H9 (cell line): Measurements from ENCODE around the gene ATG9B. TPM values are rescaled to one million over a fixed set of nuclear protein-coding genes. Genes with fewer than 3 reads are reported as not detected.

Experiments
- DNase-seq: peaks from one replicate; pipeline ENCODE4 v3.0.0-alpha.2; 2017
- H2AFZ ChIP-seq: one replicate; pipeline ENCODE4 v1.6.1; 2013; ENCODE audit warnings: mild to moderate bottlenecking, low read length, control low read depth, moderate library complexity
- H2AK5ac ChIP-seq: 2 replicates; pipeline ENCODE4 v1.6.1; 2013; ENCODE audit warnings: low read length, control low read depth, mixed read lengths; ENCODE audit not compliant: insufficient read length
- H2BK120ac ChIP-seq: one replicate; pipeline ENCODE4 v1.6.1; 2013; ENCODE audit warnings: low read depth, mild to moderate bottlenecking, low read length, control low read depth, inconsistent platforms; ENCODE audit not compliant: poor library complexity, severe bottlenecking
- H2BK12ac ChIP-seq: 2 replicates; pipeline ENCODE4 v1.6.1; 2013; ENCODE audit warnings: low read length, control low read depth, mixed read lengths, low read depth; ENCODE audit not compliant: insufficient read length
- H2BK15ac ChIP-seq: 2 replicates; pipeline ENCODE4 v1.6.1; 2013; ENCODE audit warnings: low read depth, low read length, control low read depth
- H2BK20ac ChIP-seq: one replicate; pipeline ENCODE4 v1.6.1; 2013; ENCODE audit warnings: low read depth, mild to moderate bottlenecking, low read length, control low read depth, inconsistent platforms; ENCODE audit not compliant: poor library complexity, severe bottlenecking
- H2BK5ac ChIP-seq: 2 replicates; pipeline ENCODE4 v1.6.1; 2013; ENCODE audit warnings: low read length, control low read depth, mixed read lengths; ENCODE audit not compliant: insufficient read length
- H3K14ac ChIP-seq: 2 replicates; pipeline ENCODE4 v1.6.1; 2013; ENCODE audit warnings: low read length, control low read depth; ENCODE audit not compliant: insufficient read depth
- H3K18ac ChIP-seq: 2 replicates; pipeline ENCODE4 v1.6.1; 2013; ENCODE audit warnings: low read depth, mild to moderate bottlenecking, mixed read lengths, low read length, control low read depth; ENCODE audit not compliant: insufficient read length
- H3K23ac ChIP-seq: 2 replicates; pipeline ENCODE4 v1.6.1; 2013; ENCODE audit warnings: low read length, control low read depth, mixed read lengths, low read depth; ENCODE audit not compliant: insufficient read length
- H3K23me2 ChIP-seq: 2 replicates; pipeline ENCODE4 v1.6.1; 2013; ENCODE audit warnings: low read depth, mild to moderate bottlenecking, mixed read lengths, low read length, control low read depth; ENCODE audit not compliant: insufficient read length, poor library complexity, severe bottlenecking
- H3K27ac ChIP-seq: 2 replicates; pipeline ENCODE4 v1.5.1; 2013; ENCODE audit warnings: low read length, control low read depth, mixed read lengths, low read depth; ENCODE audit not compliant: insufficient read length
- H3K27me3 ChIP-seq: 2 replicates; pipeline ENCODE4 v1.6.1; 2013; ENCODE audit warnings: low read length, control low read depth, inconsistent platforms; ENCODE audit not compliant: insufficient read depth
- H3K4ac ChIP-seq: 2 replicates; pipeline ENCODE4 v1.6.1; 2013; ENCODE audit warnings: low read depth, mild to moderate bottlenecking, control low read depth, inconsistent platforms, low read length, moderate library complexity
- H3K4me1 ChIP-seq: 2 replicates; pipeline ENCODE4 v1.6.1; 2013; ENCODE audit warnings: low read length, control low read depth, inconsistent platforms; ENCODE audit not compliant: insufficient read depth
- H3K4me2 ChIP-seq: 2 replicates; pipeline ENCODE4 v1.6.1; 2013; ENCODE audit warnings: low read length, control low read depth, mixed read lengths; ENCODE audit not compliant: insufficient read length, insufficient read depth
- H3K56ac ChIP-seq: 2 replicates; pipeline ENCODE4 v1.6.1; 2013; ENCODE audit warnings: low read depth, mild to moderate bottlenecking, mixed read lengths, low read length, control low read depth; ENCODE audit not compliant: insufficient read length
- H3K79me1 ChIP-seq: 2 replicates; pipeline ENCODE4 v1.6.1; 2013; ENCODE audit warnings: low read depth, mild to moderate bottlenecking, moderate library complexity, low read length, control low read depth, inconsistent platforms; ENCODE audit not compliant: insufficient read depth, poor library complexity, severe bottlenecking
- H3K79me2 ChIP-seq: 2 replicates; pipeline ENCODE4 v1.6.1; 2013; ENCODE audit warnings: low read length, control low read depth, inconsistent platforms; ENCODE audit not compliant: insufficient read depth
- H3K9ac ChIP-seq: 2 replicates; pipeline ENCODE4 v1.6.1; 2013; ENCODE audit warnings: low read length, control low read depth, mixed read lengths; ENCODE audit not compliant: insufficient read length; ENCODE audit errors: extremely low read depth
- H3K9me3 ChIP-seq: one replicate; pipeline ENCODE4 v1.6.1; 2013; ENCODE audit warnings: low read depth, low read length, inconsistent platforms; ENCODE audit not compliant: control insufficient read depth
- H3T11ph ChIP-seq: one replicate; pipeline ENCODE4 v1.6.1; 2013; ENCODE audit warnings: mild to moderate bottlenecking, low read length, control low read depth, inconsistent platforms
- H4K20me1 ChIP-seq: one replicate; pipeline ENCODE4 v1.6.1; 2013; ENCODE audit not compliant: control insufficient read depth, insufficient read length, insufficient read depth
- H4K5ac ChIP-seq: 2 replicates; pipeline ENCODE4 v1.6.1; 2013; ENCODE audit warnings: low read depth, mild to moderate bottlenecking, mixed read lengths, low read length, control low read depth; ENCODE audit not compliant: insufficient read length
- H4K8ac ChIP-seq: replicated peaks from 2 replicates; pipeline ENCODE4 v1.6.1; 2013; ENCODE audit warnings: low read length, control low read depth, mixed read lengths, low read depth; ENCODE audit not compliant: insufficient read length
- H4K91ac ChIP-seq: 2 replicates; pipeline ENCODE4 v1.6.1; 2013; ENCODE audit warnings: low read depth, mild to moderate bottlenecking, moderate library complexity, mixed read lengths, low read length, control low read depth; ENCODE audit not compliant: insufficient read length
- H3K27ac Mint-ChIP-seq, 3 experiments: 2 replicates in 2 of 3; 3 replicates in 1 of 3; pipeline ENCODE4 v1.8.0; 2020 to 2021; ENCODE audit warnings: mixed read lengths in 3 of 3, mild to moderate bottlenecking in 1 of 3, moderate library complexity in 1 of 3
- H3K27me3 Mint-ChIP-seq: 2 replicates; pipeline ENCODE4 v1.8.0; 2021; ENCODE audit warnings: low read depth, mild to moderate bottlenecking, moderate library complexity, mixed read lengths
- H3K36me3 Mint-ChIP-seq, 3 experiments: 2 replicates in 2 of 3; 3 replicates in 1 of 3; pipeline ENCODE4 v1.8.0; 2020 to 2021; ENCODE audit warnings: low read depth in 3 of 3, mixed read lengths in 3 of 3; ENCODE audit not compliant: insufficient read depth in 1 of 3
- H3K4me1 Mint-ChIP-seq, 2 experiments: 2 replicates each; pipeline ENCODE4 v1.8.0; 2020; ENCODE audit warnings: mixed read lengths in 2 of 2
- H3K4me3 Mint-ChIP-seq, 2 experiments: 2 replicates in 1 of 2; 3 replicates in 1 of 2; pipeline ENCODE4 v1.8.0; 2020 to 2021; ENCODE audit warnings: mild to moderate bottlenecking in 2 of 2, mixed read lengths in 2 of 2, moderate library complexity in 1 of 2
- H3K9me3 Mint-ChIP-seq, 2 experiments: 2 replicates in 1 of 2; 3 replicates in 1 of 2; pipeline ENCODE4 v1.8.0; 2020; ENCODE audit warnings: mild to moderate bottlenecking in 2 of 2, mixed read lengths in 2 of 2, moderate library complexity in 1 of 2
- CTCF ChIP-seq: fragments of 200-600 bp; sonication (generic); conservative IDR thresholded peaks from 3 replicates; pipeline ENCODE4 v1.8.0; 2021; ENCODE audit warnings: antibody characterized with exemption, mild to moderate bottlenecking
- WGBS: extraction: QIAGEN DNeasy Blood & Tissue Kit; methylation state at CpG from one replicate; pipeline ENCODE4 v1.1.7; 2013; ENCODE audit warnings: missing lambda C conversion rate, low lambda C conversion rate, mixed read lengths; ENCODE audit not compliant: insufficient read length; ENCODE audit errors: extremely low coverage; 5-methylcytosine and 5-hydroxymethylcytosine counted together
- total RNA-seq: library from RNA; stranded (reverse); gene quantifications from 2 replicates; pipeline ENCODE4 v1.2.1, GENCODE V29; 2021

Gene ATG9B
- total RNA-seq, 1 experiment from 2014 or later, result 1.5 TPM

GRCh38 chr7:150981644-150982043 lies 42.6 kb downstream of the ATG9B start:
- H4K8ac ChIP-seq, result no peak overlapping the region
- no CpG with 5 or more reads among the region's 6 CpGs for WGBS
- H3T11ph ChIP-seq, result no peak overlapping the region
- H4K5ac ChIP-seq, result no peak overlapping the region
- no peak overlapping the region for H2AK5ac ChIP-seq
- H3K27me3 ChIP-seq, result peaks cover 7% of the 10 kb centered on the region; the same call in 1 of the 2 replicates
- no peak overlapping the region for H3K27ac Mint-ChIP-seq
- H3K36me3 Mint-ChIP-seq, result no peaks in the 10 kb centered on the region; a peak in 1 of 7 replicates
- H3K4me3 Mint-ChIP-seq, result no peak overlapping the region; a peak in 1 of 5 replicates
- no peak overlapping the region for H3K18ac ChIP-seq
- H3K4me2 ChIP-seq, result no peak overlapping the region
- H2BK15ac ChIP-seq, result no peak overlapping the region
- no peak overlapping the region for H2BK5ac ChIP-seq
- no peak overlapping the region for H2AFZ ChIP-seq
- H3K9ac ChIP-seq, result no peak overlapping the region
- no peak for DNase-seq
- H3K4me1 Mint-ChIP-seq, result peaks cover 33 to 39% of the 10 kb centered on the region in 2 experiments
- no peak overlapping the region for H2BK20ac ChIP-seq
- H2BK12ac ChIP-seq, result no peak overlapping the region
- no peak overlapping the region for H3K23ac ChIP-seq
- H4K20me1 ChIP-seq, result no peaks in the 10 kb centered on the region
- no peak overlapping the region for H3K14ac ChIP-seq
- H2BK120ac ChIP-seq, result no peak overlapping the region
- H3K79me1 ChIP-seq, result no peaks in the 10 kb centered on the region
- no peak overlapping the region for H4K91ac ChIP-seq
- H3K9me3 Mint-ChIP-seq, result no peaks in the 10 kb centered on the region; a peak in 2 of 5 replicates
- no peaks in the 10 kb centered on the region for H3K9me3 ChIP-seq
- peaks cover 16% of the 10 kb centered on the region for H3K23me2 ChIP-seq
- H3K4ac ChIP-seq, result no peak overlapping the region
- peaks cover 77% of the 10 kb centered on the region for H3K27me3 Mint-ChIP-seq
- H3K4me1 ChIP-seq, result no peaks in the 10 kb centered on the region; the same call in none of the 2 replicates
- H3K79me2 ChIP-seq, result no peaks in the 10 kb centered on the region
- no peak for TF ChIP-seq CTCF
- H3K56ac ChIP-seq, result no peak overlapping the region
- no peak overlapping the region for H3K27ac ChIP-seq
